Osteoblast (primary cell): Measurements from ENCODE around the gene RUNDC1. TPM values are rescaled to one million over a fixed set of nuclear protein-coding genes. Genes with fewer than 3 reads are reported as not detected.
"Not testable (repeated sequence)": the region's sequence is repeated elsewhere in the genome, so short reads cannot be mapped to it uniquely, and the experiment has no call there.

Experiments
- DNase-seq: peaks from one replicate; pipeline ENCODE4 v3.0.0; 2011; ENCODE audit warnings: low spot score, mixed read lengths; ENCODE audit not compliant: insufficient read length; ENCODE audit errors: missing footprints
- H2AFZ ChIP-seq: 2 replicates; pipeline ENCODE4 v1.6.0; 2011; ENCODE audit warnings: mild to moderate bottlenecking, low read length
- H3K27ac ChIP-seq: 2 replicates; pipeline ENCODE4 v1.5.1; 2011; ENCODE audit warnings: mild to moderate bottlenecking, low read depth, low read length, moderate library complexity
- H3K27me3 ChIP-seq: 2 replicates; pipeline ENCODE4 v1.6.0; 2012; ENCODE audit warnings: mild to moderate bottlenecking, control low read depth, inconsistent platforms, low read length, moderate library complexity; ENCODE audit not compliant: insufficient read depth
- H3K36me3 ChIP-seq: 2 replicates; pipeline ENCODE4 v1.5.1; 2011; ENCODE audit warnings: mild to moderate bottlenecking, low read length, control low read depth, moderate library complexity; ENCODE audit not compliant: insufficient read depth
- H3K4me1 ChIP-seq: 2 replicates; pipeline ENCODE4 v1.5.1; 2011; ENCODE audit warnings: mild to moderate bottlenecking, low read length, control low read depth, moderate library complexity; ENCODE audit not compliant: insufficient read depth
- H3K4me2 ChIP-seq: 2 replicates; pipeline ENCODE4 v1.6.0; 2011; ENCODE audit warnings: mild to moderate bottlenecking, low read length; ENCODE audit not compliant: insufficient read depth
- H3K4me3 ChIP-seq: fragments of 200-600 bp; sonication (generic); 3 replicates; pipeline ENCODE4 v1.5.1; 2012; ENCODE audit warnings: mild to moderate bottlenecking, low read length, inconsistent platforms; ENCODE audit not compliant: insufficient read depth
- H3K79me2 ChIP-seq: 2 replicates; pipeline ENCODE4 v1.6.0; 2012; ENCODE audit warnings: mild to moderate bottlenecking, low read length, control low read depth, inconsistent platforms; ENCODE audit not compliant: insufficient read depth
- H3K9me3 ChIP-seq: 2 replicates; pipeline ENCODE4 v1.5.1; 2011; ENCODE audit warnings: low read depth, low read length, control low read depth
- H4K20me1 ChIP-seq: 2 replicates; pipeline ENCODE4 v1.6.0; 2012; ENCODE audit warnings: mild to moderate bottlenecking, low read length, control low read depth; ENCODE audit not compliant: insufficient read depth
- total RNA-seq: library from RNA; depleted of rRNA; stranded (reverse); fragments of >200 nt; gene quantifications from 2 replicates; pipeline ENCODE4 v1.2.3, GENCODE V29; 2012
- TF ChIP-seq, protein P1 (sequence below): IDR thresholded peaks from 2 replicates; pipeline ENCODE4 v1.5.1; 2011; ENCODE audit warnings: mild to moderate bottlenecking, low read depth, low read length, moderate library complexity; ENCODE audit errors: extremely low read depth

Gene RUNDC1
- total RNA-seq, 1 donor, result 10.1 TPM

DNA sequence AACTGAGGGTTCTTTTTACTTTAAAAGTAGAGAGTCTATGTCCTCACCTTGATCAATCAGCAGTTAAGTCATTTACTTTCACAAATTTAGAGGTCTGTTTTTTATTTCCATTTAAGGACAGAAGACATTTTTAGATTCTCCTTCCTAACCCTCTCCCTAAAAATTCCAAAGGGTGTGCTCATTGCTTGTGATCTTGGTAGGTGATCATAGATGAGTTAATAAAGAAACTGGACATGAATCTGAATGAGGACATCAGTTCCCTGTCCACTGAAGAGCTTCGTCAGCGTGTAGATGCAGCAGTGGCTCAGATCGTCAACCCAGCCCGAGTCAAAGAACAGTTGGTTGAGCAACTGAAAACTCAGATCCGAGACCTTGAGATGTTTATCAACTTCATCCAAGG lies 8.8 kb downstream of the RUNDC1 start:
- DNase-seq, result peak; percentile 41

DNA sequence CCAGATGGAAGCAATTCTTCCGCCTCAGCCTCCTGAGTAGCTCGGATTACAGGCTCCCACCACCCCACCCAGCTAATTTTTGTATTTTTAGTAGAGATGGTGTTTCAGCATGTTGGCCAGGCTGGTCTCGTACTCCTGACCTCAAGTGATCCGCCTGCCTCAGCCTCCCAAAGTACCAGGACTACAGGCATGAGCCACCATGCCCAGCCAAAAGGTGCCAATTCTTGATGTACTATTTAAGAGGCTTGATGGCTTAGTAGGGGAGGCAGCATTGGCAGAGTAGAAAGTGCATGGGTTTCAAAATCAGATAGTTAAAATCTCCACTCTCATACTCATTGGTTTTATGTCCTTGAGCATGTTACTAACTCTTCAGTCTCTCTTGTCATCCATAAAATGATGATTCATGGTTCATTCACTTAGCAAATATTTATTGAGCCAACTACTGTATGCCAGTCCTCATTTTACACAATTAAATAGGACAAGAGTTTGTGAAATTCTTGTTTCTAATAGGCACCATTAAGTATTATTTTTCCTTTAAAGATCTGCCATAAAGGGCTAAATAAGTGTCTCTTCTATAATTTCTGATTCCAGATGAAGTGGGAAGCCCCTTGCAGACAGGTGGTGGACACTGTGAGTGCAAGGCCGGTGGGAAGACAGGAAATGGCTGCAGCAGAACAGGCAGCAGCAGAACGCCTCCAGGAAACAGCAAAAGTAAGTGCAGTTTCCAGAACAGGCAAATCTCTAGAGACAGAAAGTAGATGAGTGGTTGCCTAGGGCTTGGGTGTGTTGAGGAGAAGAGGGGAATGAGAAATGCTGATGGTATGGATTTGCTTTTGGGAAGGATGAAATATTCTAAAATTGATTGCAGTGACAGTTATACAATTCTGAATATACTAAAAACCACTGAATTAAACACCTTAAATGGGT lies 9.6 kb downstream of the RUNDC1 start:
- peaks cover 31% of the 10 kb centered on the region for H3K4me1 ChIP-seq
- peaks cover 50% of the 10 kb centered on the region for H3K36me3 ChIP-seq
- no peak overlapping the region for H2AFZ ChIP-seq
- H3K9me3 ChIP-seq, result no peaks in the 10 kb centered on the region
- TF ChIP-seq, protein P1, sequence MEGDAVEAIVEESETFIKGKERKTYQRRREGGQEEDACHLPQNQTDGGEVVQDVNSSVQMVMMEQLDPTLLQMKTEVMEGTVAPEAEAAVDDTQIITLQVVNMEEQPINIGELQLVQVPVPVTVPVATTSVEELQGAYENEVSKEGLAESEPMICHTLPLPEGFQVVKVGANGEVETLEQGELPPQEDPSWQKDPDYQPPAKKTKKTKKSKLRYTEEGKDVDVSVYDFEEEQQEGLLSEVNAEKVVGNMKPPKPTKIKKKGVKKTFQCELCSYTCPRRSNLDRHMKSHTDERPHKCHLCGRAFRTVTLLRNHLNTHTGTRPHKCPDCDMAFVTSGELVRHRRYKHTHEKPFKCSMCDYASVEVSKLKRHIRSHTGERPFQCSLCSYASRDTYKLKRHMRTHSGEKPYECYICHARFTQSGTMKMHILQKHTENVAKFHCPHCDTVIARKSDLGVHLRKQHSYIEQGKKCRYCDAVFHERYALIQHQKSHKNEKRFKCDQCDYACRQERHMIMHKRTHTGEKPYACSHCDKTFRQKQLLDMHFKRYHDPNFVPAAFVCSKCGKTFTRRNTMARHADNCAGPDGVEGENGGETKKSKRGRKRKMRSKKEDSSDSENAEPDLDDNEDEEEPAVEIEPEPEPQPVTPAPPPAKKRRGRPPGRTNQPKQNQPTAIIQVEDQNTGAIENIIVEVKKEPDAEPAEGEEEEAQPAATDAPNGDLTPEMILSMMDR, result no peak
- H3K4me3 ChIP-seq, result no peak overlapping the region
- H3K4me2 ChIP-seq, result peak overlapping the region; percentile 49
- H3K27ac ChIP-seq, result peak overlapping the region; percentile 80
- DNase-seq, result peak; percentile 90
- H4K20me1 ChIP-seq, result no peaks in the 10 kb centered on the region
- no peaks in the 10 kb centered on the region for H3K27me3 ChIP-seq
- H3K79me2 ChIP-seq, result peaks cover 23% of the 10 kb centered on the region

More for the DNA sequence above, 8.8 kb downstream of the RUNDC1 start:
- peaks cover 29% of the 10 kb centered on the region for H3K79me2 ChIP-seq
- no peaks in the 10 kb centered on the region for H3K9me3 ChIP-seq
- peak overlapping the region; percentile 80 for H3K27ac ChIP-seq
- peak overlapping the region; percentile 49 for H3K4me2 ChIP-seq
- TF ChIP-seq, protein P1, result no peak
- no peaks in the 10 kb centered on the region for H3K27me3 ChIP-seq
- H3K4me1 ChIP-seq, result peaks cover 31% of the 10 kb centered on the region
- no peak overlapping the region for H2AFZ ChIP-seq
- no peak overlapping the region for H3K4me3 ChIP-seq
- H4K20me1 ChIP-seq, result no peaks in the 10 kb centered on the region
- H3K36me3 ChIP-seq, result peaks cover 50% of the 10 kb centered on the region

DNA sequence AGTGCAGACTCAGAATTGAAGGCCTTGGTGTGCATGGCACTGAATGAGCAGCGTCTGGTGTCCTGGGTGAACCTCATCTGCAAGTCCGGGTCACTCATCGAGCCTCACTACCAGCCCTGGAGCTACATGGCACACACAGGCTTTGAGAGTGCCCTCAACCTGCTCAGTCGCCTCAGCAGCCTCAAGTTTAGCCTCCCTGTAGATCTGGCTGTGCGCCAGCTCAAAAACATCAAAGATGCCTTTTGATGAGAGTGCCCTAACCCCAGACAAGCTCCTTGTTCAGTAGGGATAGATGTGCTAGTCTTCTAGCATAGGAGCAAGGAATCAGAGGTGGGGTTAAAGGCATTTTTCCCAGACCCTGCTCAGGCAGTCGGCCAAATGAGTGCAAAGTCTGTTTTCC lies 11.1 kb downstream of the RUNDC1 start:
- DNase-seq, result no peak
- Histone ChIP-seq H4K20me1 (no peaks in the 10 kb centered on the region), H3K4me2 (no peak overlapping the region), H3K27ac (peak overlapping the region; percentile 80), H3K4me1 (peaks cover 31% of the 10 kb centered on the region), H3K79me2 (peaks cover 11% of the 10 kb centered on the region), H3K9me3 (no peaks in the 10 kb centered on the region), H3K4me3 (no peak overlapping the region), H3K27me3 (no peaks in the 10 kb centered on the region), H3K36me3 (peaks cover 37% of the 10 kb centered on the region), H2AFZ (no peak overlapping the region)
- TF ChIP-seq, protein P1, result no peak

DNA sequence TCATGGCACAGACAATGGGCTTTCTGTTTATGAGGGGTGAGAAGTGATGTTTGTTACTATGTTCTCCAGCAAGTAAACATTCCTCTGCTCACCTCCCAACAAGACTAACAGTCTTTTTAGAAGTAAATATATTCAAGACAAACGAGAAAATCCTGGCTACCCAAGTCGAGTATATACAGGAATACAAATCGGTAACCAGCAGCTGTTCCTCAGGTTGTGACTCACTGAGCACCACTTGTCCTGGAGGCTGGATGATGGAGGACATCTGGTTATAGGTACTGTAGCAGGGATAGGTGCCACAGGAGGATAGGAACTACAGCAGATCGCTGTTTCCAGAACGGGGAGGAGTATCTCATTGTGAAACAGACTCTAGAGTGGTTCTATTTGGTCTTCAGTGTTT lies 12.5 kb downstream of the RUNDC1 start:
- H2AFZ ChIP-seq, result no peak overlapping the region
- peak overlapping the region; percentile 16 for H3K27ac ChIP-seq
- peaks cover 39% of the 10 kb centered on the region for H3K4me1 ChIP-seq
- TF ChIP-seq, protein P1, result no peak
- no peak for DNase-seq
- H3K9me3 ChIP-seq, result no peaks in the 10 kb centered on the region
- no peak overlapping the region for H3K4me3 ChIP-seq
- no peaks in the 10 kb centered on the region for H4K20me1 ChIP-seq
- H3K36me3 ChIP-seq, result peaks cover 30% of the 10 kb centered on the region
- H3K4me2 ChIP-seq, result no peak overlapping the region
- H3K27me3 ChIP-seq, result no peaks in the 10 kb centered on the region
- H3K79me2 ChIP-seq, result peaks cover 5% of the 10 kb centered on the region

DNA sequence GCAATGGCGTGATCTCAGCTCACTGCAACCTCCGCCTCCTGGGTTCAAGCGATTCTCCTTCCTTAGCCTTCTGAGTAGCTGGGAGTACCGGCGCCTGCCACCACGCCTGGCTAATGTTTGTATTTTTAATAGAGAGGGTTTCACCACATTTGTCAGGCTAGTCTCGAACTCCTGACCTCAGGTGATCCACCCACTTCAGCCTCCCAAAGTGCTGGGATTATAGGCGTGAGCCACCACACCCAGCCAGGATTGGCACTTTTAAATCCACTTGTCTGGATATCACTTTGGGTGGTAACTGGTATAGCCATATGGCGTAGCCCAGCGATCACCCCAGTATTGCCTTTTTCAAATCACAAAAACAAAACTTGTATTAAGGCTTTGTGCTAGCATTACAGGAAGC lies 13.5 kb downstream of the RUNDC1 start:
- not testable (repeated sequence) for H3K4me2 ChIP-seq, H3K27me3 ChIP-seq, H3K4me3 ChIP-seq, H2AFZ ChIP-seq, H3K27ac ChIP-seq, DNase-seq, H4K20me1 ChIP-seq, H3K9me3 ChIP-seq
- Histone ChIP-seq H3K4me1 (peaks cover 35% of the 10 kb centered on the region), H3K79me2 (peaks cover 11% of the 10 kb centered on the region), H3K36me3 (peaks cover 24% of the 10 kb centered on the region)
